Measurements from ENCODE around the gene SLX9. TPM values are rescaled to one million over a fixed set of nuclear protein-coding genes. Genes with fewer than 3 reads are reported as not detected.

Gene SLX9
- total RNA-seq, 1 donor from 2014 or later, result 38.8 TPM

DNA sequence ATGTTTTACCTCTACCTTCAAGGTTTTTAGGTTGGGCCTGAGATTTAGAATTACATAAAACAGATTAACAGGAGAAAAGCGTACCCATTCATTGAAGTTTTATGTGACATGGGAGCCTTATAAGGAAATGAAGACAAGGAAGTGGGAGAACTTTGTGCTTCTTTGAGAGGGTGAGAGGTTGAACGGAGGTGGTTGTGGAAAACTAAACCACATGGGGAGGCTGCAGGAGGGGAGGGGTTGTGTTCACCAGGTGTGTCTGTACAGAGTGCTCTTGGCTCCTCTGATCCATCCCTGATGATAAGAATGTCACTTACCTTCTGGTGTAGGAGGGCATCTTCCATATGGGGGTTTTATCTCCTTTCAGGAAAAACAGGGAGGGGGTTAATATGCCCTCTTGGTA is 2.7 kb downstream of the SLX9 start:
- Histone ChIP-seq H3K27me3 (ENCODE audit: insufficient read depth, low read length) (no peaks in the 10 kb centered on the region), H4K20me1 (ENCODE audit: insufficient read depth, low read length) (peaks cover 70% of the 10 kb centered on the region), H3K36me3 (ENCODE audit: insufficient read depth, low read length) (peaks cover 3% of the 10 kb centered on the region), H2AFZ (ENCODE audit: low read depth, low read length) (no peak overlapping the region), H3K4me2 (ENCODE audit: low read length) (no peak overlapping the region), H3K4me3 (ENCODE audit: insufficient read depth, low read depth, low read length) (no peak overlapping the region), H3K9me3 (ENCODE audit: insufficient read depth, low read depth, low read length) (no peaks in the 10 kb centered on the region), H3K79me2 (ENCODE audit: insufficient read depth, low read length) (peaks cover 81% of the 10 kb centered on the region), H3K9ac (ENCODE audit: low read length) (no peak overlapping the region), H3K4me1 (ENCODE audit: insufficient read depth, low read length) (peaks cover 21% of the 10 kb centered on the region), H3K27ac (ENCODE audit: low read depth, low read length) (no peak overlapping the region)
- Mint-ChIP-seq H3K36me3 (ENCODE audit: low read depth, unreplicated experiment) (peaks cover 30% of the 10 kb centered on the region), H3K27ac (ENCODE audit: unreplicated experiment) (no peak overlapping the region), H3K9me3 (ENCODE audit: unreplicated experiment) (peaks cover under 1% of the 10 kb centered on the region), H3K4me3 (ENCODE audit: unreplicated experiment) (peak overlapping the region; percentile 29), H3K27me3 (ENCODE audit: low read depth, unreplicated experiment) (peaks cover 23% of the 10 kb centered on the region), H3K4me1 (ENCODE audit: low read depth, unreplicated experiment) (peaks cover 13% of the 10 kb centered on the region)
- DNase-seq (ENCODE audit: low read depth) (no peak), FAIRE-seq (no peak)
- no peak for TF ChIP-seq EZH2 (IDR thresholded peaks at IDR 0.05; ENCODE audit: insufficient read depth, low read length)
- TF ChIP-seq, protein P1, sequence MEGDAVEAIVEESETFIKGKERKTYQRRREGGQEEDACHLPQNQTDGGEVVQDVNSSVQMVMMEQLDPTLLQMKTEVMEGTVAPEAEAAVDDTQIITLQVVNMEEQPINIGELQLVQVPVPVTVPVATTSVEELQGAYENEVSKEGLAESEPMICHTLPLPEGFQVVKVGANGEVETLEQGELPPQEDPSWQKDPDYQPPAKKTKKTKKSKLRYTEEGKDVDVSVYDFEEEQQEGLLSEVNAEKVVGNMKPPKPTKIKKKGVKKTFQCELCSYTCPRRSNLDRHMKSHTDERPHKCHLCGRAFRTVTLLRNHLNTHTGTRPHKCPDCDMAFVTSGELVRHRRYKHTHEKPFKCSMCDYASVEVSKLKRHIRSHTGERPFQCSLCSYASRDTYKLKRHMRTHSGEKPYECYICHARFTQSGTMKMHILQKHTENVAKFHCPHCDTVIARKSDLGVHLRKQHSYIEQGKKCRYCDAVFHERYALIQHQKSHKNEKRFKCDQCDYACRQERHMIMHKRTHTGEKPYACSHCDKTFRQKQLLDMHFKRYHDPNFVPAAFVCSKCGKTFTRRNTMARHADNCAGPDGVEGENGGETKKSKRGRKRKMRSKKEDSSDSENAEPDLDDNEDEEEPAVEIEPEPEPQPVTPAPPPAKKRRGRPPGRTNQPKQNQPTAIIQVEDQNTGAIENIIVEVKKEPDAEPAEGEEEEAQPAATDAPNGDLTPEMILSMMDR (IDR thresholded peaks at IDR 0.05; ENCODE audit: insufficient read depth, low read depth, low read length), result no peak

DNA sequence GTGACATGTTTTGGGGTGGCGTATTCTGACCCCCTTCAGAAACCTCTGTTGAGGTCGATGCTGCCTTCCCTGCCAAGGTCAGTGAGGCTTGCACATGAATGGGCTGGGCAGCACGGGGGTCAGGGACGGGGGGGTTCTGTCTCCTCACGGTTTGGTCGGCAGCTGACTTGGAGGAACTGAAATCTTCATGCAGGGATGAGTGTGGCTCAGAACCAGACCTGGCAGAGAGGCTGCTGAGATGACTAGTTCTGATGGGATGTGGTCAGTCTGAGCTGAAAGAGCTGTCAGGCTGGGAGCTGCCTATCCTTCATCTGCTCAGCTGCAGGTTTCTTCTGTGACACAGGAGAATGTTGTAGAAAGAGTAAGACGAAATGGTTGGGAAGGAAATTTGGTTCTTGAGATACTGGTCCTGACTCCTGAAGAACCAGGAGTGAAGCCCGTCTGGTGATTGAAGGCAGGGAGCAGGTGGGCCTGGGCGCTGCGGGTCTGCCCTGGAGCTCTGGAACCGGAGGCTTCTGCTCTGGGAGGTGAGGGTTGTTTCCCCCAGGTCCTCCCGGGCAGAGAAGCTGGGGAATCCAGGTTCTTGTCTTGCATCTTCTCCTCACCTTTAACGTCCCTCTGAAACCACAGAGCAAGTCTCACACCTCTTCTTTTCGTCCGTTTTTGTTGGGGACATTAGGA is 3.3 kb downstream of the SLX9 start:
- no peak for FAIRE-seq
- Mint-ChIP-seq H3K4me1 (ENCODE audit: low read depth, unreplicated experiment) (peaks cover 13% of the 10 kb centered on the region), H3K4me3 (ENCODE audit: unreplicated experiment) (peak overlapping the region; percentile 20), H3K9me3 (ENCODE audit: unreplicated experiment) (no peaks in the 10 kb centered on the region), H3K27me3 (ENCODE audit: low read depth, unreplicated experiment) (peaks cover 21% of the 10 kb centered on the region), H3K27ac (ENCODE audit: unreplicated experiment) (peak overlapping the region; percentile 12), H3K36me3 (ENCODE audit: low read depth, unreplicated experiment) (peaks cover 30% of the 10 kb centered on the region)
- H2AFZ ChIP-seq (ENCODE audit: low read depth, low read length), result no peak overlapping the region
- no peak for DNase-seq (ENCODE audit: low read depth)
- no peaks in the 10 kb centered on the region for H3K9me3 ChIP-seq (ENCODE audit: insufficient read depth, low read depth, low read length)
- no peak overlapping the region for H3K4me3 ChIP-seq (ENCODE audit: insufficient read depth, low read depth, low read length)
- peaks cover 21% of the 10 kb centered on the region for H3K4me1 ChIP-seq (ENCODE audit: insufficient read depth, low read length)
- H3K4me2 ChIP-seq (ENCODE audit: low read length), result no peak overlapping the region
- no peak overlapping the region for H3K27ac ChIP-seq (ENCODE audit: low read depth, low read length)
- no peaks in the 10 kb centered on the region for H3K27me3 ChIP-seq (ENCODE audit: insufficient read depth, low read length)
- TF ChIP-seq, protein P1 (IDR thresholded peaks at IDR 0.05; ENCODE audit: insufficient read depth, low read depth, low read length), result no peak
- TF ChIP-seq EZH2 (IDR thresholded peaks at IDR 0.05; ENCODE audit: insufficient read depth, low read length), result no peak
- H4K20me1 ChIP-seq (ENCODE audit: insufficient read depth, low read length), result peaks cover 76% of the 10 kb centered on the region
- peaks cover 87% of the 10 kb centered on the region for H3K79me2 ChIP-seq (ENCODE audit: insufficient read depth, low read length)
- H3K9ac ChIP-seq (ENCODE audit: low read length), result no peak overlapping the region
- peaks cover 3% of the 10 kb centered on the region for H3K36me3 ChIP-seq (ENCODE audit: insufficient read depth, low read length)

All from astrocyte (in vitro differentiated cells and primary cell).